ENCODE measurements around the gene ATRNL1.

Gene ATRNL1

GRCh38 chr10:115996031-115996430, 902.9 kb downstream of the ATRNL1 start:
- H3F3A ChIP-seq (ENCODE audit: insufficient read depth, low read length) = no peaks in the 10 kb centered on the region
- H3K4me1 ChIP-seq (ENCODE audit: insufficient read depth, low read length, severe bottlenecking) = no peaks in the 10 kb centered on the region
- no peak overlapping the region for H2AFZ ChIP-seq (ENCODE audit: low read length)
- no peak overlapping the region for H3K27ac ChIP-seq (ENCODE audit: low read depth, low read length, poor library complexity, severe bottlenecking)
- no peaks in the 10 kb centered on the region for H3K36me3 ChIP-seq (ENCODE audit: insufficient read depth, low read length)
- no peak for TF ChIP-seq CTCF (IDR thresholded peaks at IDR 0.05; ENCODE audit: low read length)
- no peak for TF ChIP-seq EZH2 (IDR thresholded peaks at IDR 0.05; ENCODE audit: borderline replicate concordance, low read length)
- H3K79me2 ChIP-seq (ENCODE audit: insufficient read depth, low read length) = no peaks in the 10 kb centered on the region
- H4K20me1 ChIP-seq (ENCODE audit: insufficient read depth, low read length) = no peaks in the 10 kb centered on the region
- no peaks in the 10 kb centered on the region for H3K9me3 ChIP-seq (ENCODE audit: low read length)
- no peak overlapping the region for H3K4me3 ChIP-seq (ENCODE audit: low read depth, low read length, poor library complexity, severe bottlenecking)
- no peak overlapping the region for H3K4me2 ChIP-seq (ENCODE audit: low read length)
- H3K9ac ChIP-seq (ENCODE audit: low read length) = no peak overlapping the region
- no peaks in the 10 kb centered on the region for H3K27me3 ChIP-seq (ENCODE audit: insufficient read depth, low read length)
- H3K9me2 ChIP-seq (ENCODE audit: low read depth, low read length) = no peaks in the 10 kb centered on the region

GRCh38 chr10:115998301-115998700, 905.1 kb downstream of the ATRNL1 start:
- no peaks in the 10 kb centered on the region for H3F3A ChIP-seq (ENCODE audit: insufficient read depth, low read length)
- no peaks in the 10 kb centered on the region for H4K20me1 ChIP-seq (ENCODE audit: insufficient read depth, low read length)
- H3K4me3 ChIP-seq (ENCODE audit: low read depth, low read length, poor library complexity, severe bottlenecking) = no peak overlapping the region
- H3K27me3 ChIP-seq (ENCODE audit: insufficient read depth, low read length) = no peaks in the 10 kb centered on the region
- no peaks in the 10 kb centered on the region for H3K79me2 ChIP-seq (ENCODE audit: insufficient read depth, low read length)
- no peak overlapping the region for H3K27ac ChIP-seq (ENCODE audit: low read depth, low read length, poor library complexity, severe bottlenecking)
- H3K36me3 ChIP-seq (ENCODE audit: insufficient read depth, low read length) = no peaks in the 10 kb centered on the region
- H3K9me2 ChIP-seq (ENCODE audit: low read depth, low read length) = no peaks in the 10 kb centered on the region
- H3K4me1 ChIP-seq (ENCODE audit: insufficient read depth, low read length, severe bottlenecking) = no peaks in the 10 kb centered on the region
- TF ChIP-seq CTCF (IDR thresholded peaks at IDR 0.05; ENCODE audit: low read length) (no peak), EZH2 (IDR thresholded peaks at IDR 0.05; ENCODE audit: borderline replicate concordance, low read length) (no peak)
- no peaks in the 10 kb centered on the region for H3K9me3 ChIP-seq (ENCODE audit: low read length)
- no peak overlapping the region for H3K9ac ChIP-seq (ENCODE audit: low read length)
- H3K4me2 ChIP-seq (ENCODE audit: low read length) = no peak overlapping the region
- H2AFZ ChIP-seq (ENCODE audit: low read length) = no peak overlapping the region

Data from OCI-LY1 (cell line).